ENCODE results near the gene MIER2.
"Not testable (repeated sequence)": the region's sequence is repeated elsewhere in the genome, so short reads cannot be mapped to it uniquely, and the experiment has no call there.

The MIER2 gene

DNA sequence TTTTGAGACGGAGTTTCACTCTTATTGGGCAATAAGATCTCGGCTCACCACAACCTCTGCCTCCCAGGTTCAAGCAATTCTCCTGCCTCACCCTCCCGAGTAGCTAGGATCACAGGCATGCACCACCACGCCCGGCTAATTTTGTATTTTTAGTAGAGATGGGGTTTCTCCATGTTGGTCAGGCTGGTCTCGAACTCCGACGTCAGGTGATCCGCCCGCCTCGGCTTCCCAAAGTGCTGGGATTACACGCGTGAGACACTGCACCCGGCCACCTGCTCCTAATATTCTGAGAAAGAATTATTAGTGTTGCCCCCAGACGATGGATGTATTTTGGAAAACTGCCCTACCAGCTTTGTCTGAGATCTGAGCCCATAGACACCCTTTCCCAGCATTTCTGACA is 10.9 kb upstream of the MIER2 start:
- not testable (repeated sequence) for DNase-seq

DNA sequence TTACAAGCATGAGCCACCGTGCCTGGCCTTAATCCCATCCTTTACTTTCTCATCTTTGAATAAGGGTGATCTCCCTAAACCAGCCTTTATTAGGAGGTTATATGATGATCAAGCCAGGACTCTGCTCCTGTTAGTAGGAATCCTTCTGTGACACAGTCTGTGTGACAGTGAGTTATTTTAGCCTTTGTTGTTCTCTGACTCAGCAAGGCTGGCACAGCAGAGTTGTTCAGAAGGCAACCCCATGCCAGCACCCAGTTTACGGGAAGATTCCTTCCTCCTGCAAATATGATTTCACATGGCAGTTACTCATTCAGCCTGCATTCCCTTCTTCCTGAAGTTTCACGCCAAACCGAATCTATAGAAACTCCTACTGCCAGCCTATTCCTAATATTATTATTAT is 10.5 kb upstream of the MIER2 start:
- DNase-seq, result no peak

DNA sequence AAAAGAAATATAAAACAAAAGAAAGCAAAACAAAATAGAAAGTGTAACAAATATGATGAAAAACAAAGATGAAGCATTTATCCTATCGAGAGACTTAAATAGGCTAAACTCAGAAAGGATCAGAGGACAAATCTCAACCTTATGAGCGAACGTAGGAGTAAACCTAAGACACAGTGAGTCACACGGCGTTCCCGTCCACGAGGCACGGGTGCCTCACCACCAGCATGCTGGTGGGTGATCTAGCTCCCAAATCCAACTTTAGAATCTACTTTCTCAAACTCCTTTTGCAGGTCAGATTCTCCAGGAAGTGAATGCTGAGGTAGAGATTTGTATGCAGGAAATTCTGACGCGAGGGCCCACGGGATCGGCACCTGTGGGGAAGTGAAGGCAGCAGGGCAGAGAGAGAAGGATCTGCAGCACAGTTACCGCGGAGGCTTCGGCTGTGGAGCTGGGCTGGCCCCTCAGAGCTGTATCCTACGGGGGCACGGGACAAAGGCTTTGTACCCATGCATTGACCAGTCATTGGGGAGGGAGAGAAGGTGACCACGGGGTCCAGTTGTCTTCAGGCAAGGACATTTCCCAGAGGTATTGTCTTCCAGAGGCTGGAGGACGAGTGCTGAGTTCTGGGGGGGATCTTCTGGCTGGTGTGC is 7.5 kb upstream of the MIER2 start:
- no peak for DNase-seq

GRCh38 chr19:347946-348861 is 3.6 kb upstream of the MIER2 start:
- no peak for DNase-seq

- DNase-seq, result no peak
Observed at GRCh38 chr19:345320-345879, 804 bp upstream of the MIER2 start.

DNA sequence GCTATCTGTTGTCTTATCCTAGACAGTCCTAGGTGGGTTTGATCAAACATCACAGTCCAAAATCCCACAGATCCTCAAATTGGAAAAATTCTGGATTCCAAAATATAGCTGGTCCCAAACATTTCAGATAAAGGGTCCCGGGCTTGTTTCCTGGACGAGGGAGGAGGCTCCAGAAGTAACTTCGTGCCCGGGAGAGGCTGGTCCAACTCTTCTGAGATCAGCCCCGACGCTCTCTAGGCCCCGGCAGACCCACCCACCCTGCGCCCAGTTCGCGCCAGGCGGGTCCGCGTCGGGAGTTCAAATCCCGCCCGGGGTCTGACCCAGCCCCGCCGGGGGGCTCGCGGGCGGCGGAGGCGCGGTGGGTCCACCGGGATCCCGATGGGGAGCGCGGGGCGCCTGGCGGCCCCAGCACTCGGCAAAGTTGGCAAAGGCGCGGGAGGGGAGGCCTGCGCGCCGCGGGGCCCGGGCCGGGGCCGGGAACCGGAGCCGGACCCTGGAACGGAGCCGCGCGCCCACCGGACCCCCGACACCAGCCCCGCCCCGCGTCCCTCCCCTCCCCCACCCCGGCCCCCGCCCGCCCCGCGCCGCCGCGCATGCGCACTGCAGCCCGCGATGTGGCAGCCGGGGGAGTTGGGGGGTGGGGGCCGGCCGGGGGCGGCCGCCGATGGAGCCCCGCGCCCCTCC is 513 bp downstream of the MIER2 start:
- DNase-seq, result no peak

DNA sequence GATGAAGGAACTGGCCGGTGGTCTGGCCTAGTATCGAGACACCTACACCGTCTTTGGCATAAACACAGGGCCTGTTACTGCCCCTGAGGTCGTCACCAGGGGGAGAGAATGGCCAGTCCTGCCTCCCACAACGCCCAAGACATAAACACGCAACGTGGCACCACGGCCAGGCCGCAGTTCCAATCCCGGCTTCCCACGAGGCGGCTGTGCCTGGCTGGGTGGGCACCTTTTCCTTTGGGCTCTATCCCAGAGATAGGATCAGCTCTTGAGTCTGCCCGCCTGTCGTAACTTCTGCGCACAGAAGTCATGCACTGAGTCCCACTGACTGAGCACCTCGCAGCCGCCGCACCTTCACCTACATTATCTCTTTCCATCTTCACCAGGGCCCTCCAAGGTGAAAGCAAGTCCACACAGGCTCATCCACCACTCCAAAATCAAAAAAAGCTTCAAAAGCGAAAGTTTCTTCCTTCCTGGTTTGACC is 1.1 kb downstream of the MIER2 start:
- no peak for DNase-seq

DNA sequence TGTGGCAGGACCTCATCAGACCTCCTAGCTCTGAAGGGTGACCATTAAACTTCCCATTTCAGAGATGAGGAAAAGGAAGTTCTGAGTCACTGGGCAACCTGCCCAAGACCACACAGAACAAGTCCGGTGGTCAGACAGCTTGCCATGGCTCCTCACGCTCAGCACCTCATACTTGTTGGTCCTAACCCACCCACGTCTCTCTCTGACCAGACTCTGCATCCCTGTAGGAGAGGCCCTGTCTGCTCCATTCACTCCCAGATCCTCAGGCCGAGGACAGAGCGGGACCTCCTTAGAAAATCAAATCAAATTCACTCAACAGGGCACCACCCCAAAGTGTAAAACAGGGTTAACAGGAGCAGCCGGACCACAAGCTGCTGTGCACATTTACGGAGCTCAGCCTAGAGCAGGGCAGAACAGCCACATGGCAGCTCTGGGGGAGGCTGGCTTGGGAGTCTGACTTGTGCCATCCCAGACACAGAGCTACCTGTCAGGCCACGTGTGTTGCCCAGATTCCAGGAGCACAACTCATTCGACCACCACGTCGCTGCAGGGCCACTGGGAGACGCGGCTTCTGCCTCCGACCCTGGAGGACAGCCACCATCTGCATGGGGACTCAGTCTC is 1.7 kb downstream of the MIER2 start:
- no peak for DNase-seq

GRCh38 chr19:342128-342455 is 2.5 kb downstream of the MIER2 start:
- DNase-seq, result no peak

GRCh38 chr19:341386-342127 is 3.0 kb downstream of the MIER2 start:
- no peak for DNase-seq

DNA sequence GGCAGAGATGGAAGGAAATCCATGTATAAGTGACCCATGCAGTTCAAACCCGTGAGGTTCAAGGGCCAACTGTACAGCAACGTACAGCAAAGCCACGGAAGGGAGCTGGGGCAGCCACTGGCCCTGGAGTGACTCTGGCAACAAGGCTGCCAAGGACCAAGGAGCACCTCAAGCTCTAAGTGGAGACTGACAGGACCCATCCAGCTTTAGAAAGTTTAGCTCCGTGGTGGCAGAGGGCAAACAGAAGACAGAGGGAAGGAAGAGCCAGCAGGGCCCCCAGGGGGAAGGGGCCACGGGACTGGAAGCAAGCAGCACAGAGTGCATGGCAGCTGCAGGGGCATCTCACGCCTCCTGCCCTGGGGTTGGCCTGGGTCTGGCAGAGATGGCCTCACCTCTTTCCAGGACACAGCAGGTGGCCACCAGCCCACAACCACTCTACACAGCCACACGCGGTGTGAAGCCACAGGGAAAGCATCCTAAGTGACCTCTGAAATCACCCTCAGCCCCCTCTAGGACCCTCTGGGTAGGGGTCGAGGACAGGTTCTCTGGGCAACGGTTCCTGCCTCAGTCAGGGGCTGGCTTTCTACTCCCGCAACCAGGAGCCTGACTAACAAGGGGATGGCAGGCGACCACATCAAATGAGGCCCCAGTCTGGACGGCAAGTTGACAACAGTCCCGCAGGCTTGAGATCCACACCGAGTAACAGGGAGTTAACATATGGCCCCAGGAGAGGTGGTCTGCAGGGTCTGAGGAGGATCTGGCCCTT is 3.8 kb downstream of the MIER2 start:
- DNase-seq, result no peak

DNA sequence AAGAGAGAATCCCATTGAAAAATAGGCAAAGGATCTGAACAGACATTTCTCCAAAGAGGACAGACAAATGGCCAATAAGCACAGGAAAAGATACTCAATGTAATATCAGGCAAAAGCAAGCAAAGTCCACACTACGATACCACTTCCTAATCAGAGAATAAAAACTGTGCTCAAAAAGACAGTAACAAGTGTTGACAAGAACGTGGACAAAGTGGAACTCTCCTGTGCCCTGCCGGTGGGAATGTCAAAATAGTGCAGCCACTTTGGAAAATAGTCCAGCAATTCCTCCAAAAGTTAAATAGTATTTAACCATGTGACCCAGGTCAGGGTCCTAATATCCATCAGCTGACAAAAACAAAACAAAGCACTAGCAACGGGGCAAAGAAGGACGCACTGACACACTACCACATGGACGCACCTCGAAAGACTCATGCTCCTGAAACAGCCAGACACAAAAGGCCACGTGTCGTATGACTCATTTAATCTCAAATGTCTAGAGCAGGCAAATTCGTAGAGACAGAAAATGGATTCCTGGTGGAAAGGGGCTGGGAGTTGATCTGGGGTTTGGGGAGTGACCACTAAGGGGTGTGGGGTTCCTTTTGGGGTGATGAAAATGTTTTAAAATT is 5.2 kb downstream of the MIER2 start:
- no peak for DNase-seq

DNA sequence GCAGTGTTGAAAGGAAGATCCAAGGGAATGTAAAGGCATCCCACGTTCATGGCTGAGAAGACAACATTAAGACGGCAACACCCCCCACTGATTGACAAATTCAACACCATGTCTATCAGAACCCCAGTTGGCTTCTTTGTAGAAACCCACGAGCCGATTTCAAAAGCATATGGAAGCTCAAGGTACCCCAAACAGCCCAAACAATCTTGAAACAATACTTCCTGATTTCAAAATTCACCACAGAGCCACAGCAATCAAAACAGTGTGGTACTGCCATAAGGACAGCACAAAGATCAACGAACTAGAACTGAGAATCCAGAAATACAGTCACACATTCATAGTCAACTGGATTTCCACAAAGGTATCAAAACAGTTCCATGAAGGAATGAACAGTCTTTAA is 6.2 kb downstream of the MIER2 start:
- no peak for DNase-seq

- DNase-seq, result no peak
Observed at GRCh38 chr19:336067-336614, 8.5 kb downstream of the MIER2 start.

DNA sequence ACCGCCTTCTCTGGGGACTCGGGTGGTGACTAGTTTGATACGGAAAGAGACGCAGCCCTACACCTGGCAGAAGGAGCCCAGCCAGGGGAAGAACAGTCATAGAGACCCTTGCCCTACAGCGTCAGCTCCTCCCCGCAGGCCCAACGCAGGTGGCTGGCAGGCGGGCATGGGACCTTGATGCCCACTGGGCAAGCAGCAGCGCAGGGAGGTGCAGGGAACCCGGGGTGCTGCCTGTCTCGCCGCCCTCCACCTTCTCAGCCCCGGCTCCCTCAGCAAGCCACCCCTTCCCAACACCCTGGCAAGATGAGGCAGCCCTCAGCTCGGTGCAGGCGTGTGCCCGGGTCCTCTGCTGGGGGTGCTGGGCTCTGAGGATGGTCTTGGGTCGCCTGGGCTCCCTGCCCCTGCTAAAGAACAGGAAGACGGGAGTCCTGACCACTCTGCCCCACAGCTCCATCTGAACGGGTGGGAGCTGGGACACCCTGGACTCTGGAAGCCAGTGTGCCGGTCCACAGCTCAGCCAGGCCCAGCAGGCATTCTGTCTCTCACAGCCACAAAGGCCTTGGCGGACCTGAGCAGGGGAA is 9.0 kb downstream of the MIER2 start:
- DNase-seq, result no peak

GRCh38 chr19:335072-335471 is 9.5 kb downstream of the MIER2 start:
- no peak for DNase-seq

DNA sequence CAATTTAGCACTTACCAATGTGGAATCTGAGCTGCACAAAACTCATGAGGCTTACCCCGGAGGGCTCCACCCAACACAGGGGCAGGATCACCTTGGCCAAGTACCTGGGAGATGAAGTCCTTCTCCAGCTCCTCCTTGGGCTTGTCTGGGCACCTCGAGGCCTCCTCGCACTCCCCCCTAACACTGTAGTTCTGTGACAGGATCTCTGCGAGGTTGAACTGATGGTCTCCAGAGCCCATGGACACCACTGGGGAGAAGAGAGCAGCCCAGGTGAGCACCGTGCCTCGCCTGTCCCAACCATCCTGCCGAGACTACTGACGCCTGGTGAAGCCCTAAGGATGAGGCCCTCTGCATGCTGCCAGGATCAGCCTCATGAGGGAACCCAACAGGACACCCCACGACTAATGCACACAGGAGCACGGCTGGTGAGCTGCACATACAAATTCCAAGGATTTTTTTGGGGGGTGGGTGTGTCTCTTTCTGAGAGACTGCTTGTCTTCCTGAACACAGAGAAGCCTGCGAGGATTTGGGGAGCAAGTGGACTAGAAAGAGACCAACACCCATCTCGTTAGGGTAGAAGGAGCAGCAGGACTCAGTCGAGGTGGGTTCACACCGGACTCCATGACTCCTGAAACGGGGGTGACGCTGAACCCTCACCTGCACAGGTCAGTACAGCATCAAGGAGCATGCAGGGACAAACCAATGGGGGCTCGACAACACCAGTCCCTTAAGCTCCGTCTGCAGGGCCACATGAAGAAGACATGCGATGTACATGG is 10.1 kb downstream of the MIER2 start:
- DNase-seq, result no peak

- no peak for DNase-seq
Observed at GRCh38 chr19:330503-330902, 14.1 kb downstream of the MIER2 start.

GRCh38 chr19:329876-330275 is 14.7 kb downstream of the MIER2 start:
- DNase-seq, result no peak
